ENCODE measurements around the gene RHEB.

RHEB gene

DNA sequence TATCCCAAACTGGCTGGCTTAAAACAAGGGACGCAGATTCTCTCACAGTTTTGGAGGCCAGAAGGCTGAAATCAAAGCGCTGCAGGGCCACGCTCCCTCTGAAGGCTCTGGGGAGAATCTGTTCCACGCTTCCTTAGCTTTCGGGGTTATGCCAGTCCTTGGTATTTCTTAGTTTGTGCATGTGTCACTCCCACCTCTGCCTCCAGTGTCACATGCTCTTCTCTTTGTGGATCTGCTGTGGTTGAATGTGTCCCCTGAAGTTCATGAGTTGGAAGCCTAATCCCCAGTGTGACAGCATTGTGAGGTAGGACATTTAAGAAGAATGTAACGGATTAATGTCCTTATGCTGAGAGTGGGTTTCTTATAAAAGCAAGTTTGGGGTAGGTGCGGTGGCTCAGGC lies 29.4 kb upstream of the RHEB start:
- Histone ChIP-seq H3K27me3 (ENCODE audit: low read depth, low read length) (peaks cover 35% of the 10 kb centered on the region), H3K4me3 (ENCODE audit: low read length) (no peak overlapping the region), H2AFZ (ENCODE audit: low read depth, low read length) (no peak overlapping the region), H4K20me1 (ENCODE audit: insufficient read depth, low read length) (no peaks in the 10 kb centered on the region), H3K4me2 (ENCODE audit: low read length) (no peak overlapping the region), H3K4me1 (ENCODE audit: low read length) (no peaks in the 10 kb centered on the region), H3K79me2 (ENCODE audit: low read length) (no peaks in the 10 kb centered on the region), H3K27ac (ENCODE audit: low read length) (no peak overlapping the region), H3K9ac (ENCODE audit: low read length) (no peak overlapping the region), H3K36me3 (replicated peaks; ENCODE audit: low read depth, low read length) (no peaks in the 10 kb centered on the region), H3K9me3 (ENCODE audit: insufficient read depth, low read length) (no peaks in the 10 kb centered on the region)
- TF ChIP-seq, protein P1, sequence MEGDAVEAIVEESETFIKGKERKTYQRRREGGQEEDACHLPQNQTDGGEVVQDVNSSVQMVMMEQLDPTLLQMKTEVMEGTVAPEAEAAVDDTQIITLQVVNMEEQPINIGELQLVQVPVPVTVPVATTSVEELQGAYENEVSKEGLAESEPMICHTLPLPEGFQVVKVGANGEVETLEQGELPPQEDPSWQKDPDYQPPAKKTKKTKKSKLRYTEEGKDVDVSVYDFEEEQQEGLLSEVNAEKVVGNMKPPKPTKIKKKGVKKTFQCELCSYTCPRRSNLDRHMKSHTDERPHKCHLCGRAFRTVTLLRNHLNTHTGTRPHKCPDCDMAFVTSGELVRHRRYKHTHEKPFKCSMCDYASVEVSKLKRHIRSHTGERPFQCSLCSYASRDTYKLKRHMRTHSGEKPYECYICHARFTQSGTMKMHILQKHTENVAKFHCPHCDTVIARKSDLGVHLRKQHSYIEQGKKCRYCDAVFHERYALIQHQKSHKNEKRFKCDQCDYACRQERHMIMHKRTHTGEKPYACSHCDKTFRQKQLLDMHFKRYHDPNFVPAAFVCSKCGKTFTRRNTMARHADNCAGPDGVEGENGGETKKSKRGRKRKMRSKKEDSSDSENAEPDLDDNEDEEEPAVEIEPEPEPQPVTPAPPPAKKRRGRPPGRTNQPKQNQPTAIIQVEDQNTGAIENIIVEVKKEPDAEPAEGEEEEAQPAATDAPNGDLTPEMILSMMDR (IDR thresholded peaks at IDR 0.05; ENCODE audit: low read depth, low read length), result no peak
- TF ChIP-seq EZH2phosphoT487 (IDR thresholded peaks at IDR 0.05; ENCODE audit: low read depth), result no peak

DNA sequence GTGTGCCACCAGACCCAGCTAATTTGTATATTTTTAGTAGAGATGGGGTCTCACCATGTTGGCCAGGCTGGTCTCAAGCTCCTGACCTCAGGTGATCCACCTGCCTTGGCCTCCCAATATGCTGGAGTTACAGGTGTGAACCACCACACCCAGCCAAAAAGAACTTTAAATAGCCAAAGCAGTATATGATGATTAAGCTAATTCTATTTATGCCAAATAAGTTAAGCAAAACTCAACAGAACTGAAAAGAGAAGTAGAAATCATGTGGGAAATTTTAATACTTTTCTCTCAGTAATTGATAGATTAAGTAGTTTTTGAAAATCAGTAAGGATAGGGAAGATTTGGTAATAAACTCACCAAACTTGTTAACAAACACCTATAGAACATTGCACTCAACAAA lies 24.5 kb upstream of the RHEB start:
- TF ChIP-seq, protein P1 (IDR thresholded peaks at IDR 0.05; ENCODE audit: low read depth, low read length), result no peak
- TF ChIP-seq EZH2phosphoT487 (IDR thresholded peaks at IDR 0.05; ENCODE audit: low read depth), result no peak
- no peak overlapping the region for H3K27ac ChIP-seq (ENCODE audit: low read length)
- H3K79me2 ChIP-seq (ENCODE audit: low read length), result no peaks in the 10 kb centered on the region
- peaks cover 44% of the 10 kb centered on the region for H3K27me3 ChIP-seq (ENCODE audit: low read depth, low read length)
- no peaks in the 10 kb centered on the region for H3K4me1 ChIP-seq (ENCODE audit: low read length)
- H2AFZ ChIP-seq (ENCODE audit: low read depth, low read length), result no peak overlapping the region
- H3K4me2 ChIP-seq (ENCODE audit: low read length), result no peak overlapping the region
- no peak overlapping the region for H3K9ac ChIP-seq (ENCODE audit: low read length)
- no peaks in the 10 kb centered on the region for H3K36me3 ChIP-seq (replicated peaks; ENCODE audit: low read depth, low read length)
- H4K20me1 ChIP-seq (ENCODE audit: insufficient read depth, low read length), result no peaks in the 10 kb centered on the region
- H3K9me3 ChIP-seq (ENCODE audit: insufficient read depth, low read length), result no peaks in the 10 kb centered on the region
- H3K4me3 ChIP-seq (ENCODE audit: low read length), result no peak overlapping the region

DNA sequence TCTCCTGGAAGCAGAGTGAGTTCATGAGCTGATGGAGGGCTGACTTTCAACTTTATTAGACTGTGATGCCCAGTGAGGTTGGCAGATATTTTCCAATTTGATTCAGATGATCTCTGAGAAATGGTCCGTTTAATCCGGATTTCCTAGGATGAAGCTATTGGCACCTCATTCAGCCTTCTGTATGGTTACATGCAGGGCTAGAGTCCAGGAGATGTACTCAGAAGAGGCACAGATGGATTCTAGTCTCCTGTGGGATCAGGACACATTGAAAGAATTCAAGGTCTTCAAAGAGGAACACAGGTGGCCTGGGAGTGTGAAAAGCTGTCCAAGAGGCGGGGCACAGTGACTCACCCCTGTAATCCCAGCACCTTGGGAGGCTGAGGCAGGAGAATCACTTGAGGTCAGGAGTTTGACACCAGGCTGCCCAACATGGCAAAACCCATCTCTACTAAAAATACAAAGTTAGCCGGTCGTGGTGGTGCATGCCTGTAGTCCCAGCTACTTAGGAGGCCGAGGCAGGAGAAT lies 23.0 kb upstream of the RHEB start:
- Histone ChIP-seq H3K36me3 (replicated peaks; ENCODE audit: low read depth, low read length) (no peaks in the 10 kb centered on the region), H3K4me1 (ENCODE audit: low read length) (no peaks in the 10 kb centered on the region), H3K9me3 (ENCODE audit: insufficient read depth, low read length) (no peaks in the 10 kb centered on the region), H3K27me3 (ENCODE audit: low read depth, low read length) (peaks cover 48% of the 10 kb centered on the region), H3K27ac (ENCODE audit: low read length) (no peak overlapping the region), H3K4me3 (ENCODE audit: low read length) (no peak overlapping the region), H3K79me2 (ENCODE audit: low read length) (no peaks in the 10 kb centered on the region), H2AFZ (ENCODE audit: low read depth, low read length) (no peak overlapping the region), H4K20me1 (ENCODE audit: insufficient read depth, low read length) (no peaks in the 10 kb centered on the region), H3K4me2 (ENCODE audit: low read length) (no peak overlapping the region), H3K9ac (ENCODE audit: low read length) (no peak overlapping the region)
- TF ChIP-seq EZH2phosphoT487 (IDR thresholded peaks at IDR 0.05; ENCODE audit: low read depth), result no peak
- TF ChIP-seq, protein P1 (IDR thresholded peaks at IDR 0.05; ENCODE audit: low read depth, low read length), result no peak

DNA sequence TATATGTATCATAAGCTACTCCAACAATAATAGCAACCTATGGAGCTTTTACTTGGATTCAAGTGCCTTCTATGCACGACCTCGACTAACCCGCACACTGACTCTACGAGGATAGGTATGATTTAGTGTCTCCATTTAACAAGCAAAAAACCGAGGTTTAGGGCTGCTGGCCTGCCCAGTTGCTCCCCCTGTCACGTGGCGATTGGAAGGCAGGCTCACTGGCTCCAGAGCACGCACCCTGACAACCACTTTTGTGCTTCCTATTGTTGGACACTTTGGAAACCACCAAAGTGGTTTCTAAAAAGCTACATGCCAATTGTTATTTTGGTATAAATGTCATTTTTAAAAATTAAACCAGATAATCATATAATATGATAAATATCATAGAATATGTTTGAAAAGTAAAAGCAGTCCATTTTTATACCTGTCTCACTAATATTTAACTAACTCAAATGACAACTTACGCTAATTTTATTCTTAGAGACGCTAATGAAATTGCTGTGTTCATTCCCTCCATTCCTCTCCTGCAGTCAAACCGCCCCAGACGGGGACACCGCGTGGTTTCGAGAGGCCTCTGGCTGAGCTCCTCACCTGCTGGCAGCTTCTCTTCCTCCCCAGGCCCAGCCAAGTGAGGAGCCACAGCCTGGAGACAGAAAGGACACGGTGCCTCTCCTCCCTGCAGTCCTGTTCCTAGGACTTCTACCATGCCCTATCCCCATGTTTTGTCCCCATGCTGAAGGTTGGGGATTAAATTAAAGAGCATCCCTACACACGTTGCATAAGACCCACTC lies 22.2 kb upstream of the RHEB start:
- H3K9ac ChIP-seq (ENCODE audit: low read length), result no peak overlapping the region
- H3K27me3 ChIP-seq (ENCODE audit: low read depth, low read length), result peaks cover 45% of the 10 kb centered on the region
- no peaks in the 10 kb centered on the region for H3K9me3 ChIP-seq (ENCODE audit: insufficient read depth, low read length)
- H3K79me2 ChIP-seq (ENCODE audit: low read length), result no peaks in the 10 kb centered on the region
- no peak overlapping the region for H3K4me2 ChIP-seq (ENCODE audit: low read length)
- H3K36me3 ChIP-seq (replicated peaks; ENCODE audit: low read depth, low read length), result no peaks in the 10 kb centered on the region
- H4K20me1 ChIP-seq (ENCODE audit: insufficient read depth, low read length), result no peaks in the 10 kb centered on the region
- H2AFZ ChIP-seq (ENCODE audit: low read depth, low read length), result no peak overlapping the region
- H3K4me1 ChIP-seq (ENCODE audit: low read length), result no peaks in the 10 kb centered on the region
- no peak overlapping the region for H3K4me3 ChIP-seq (ENCODE audit: low read length)
- no peak for TF ChIP-seq EZH2phosphoT487 (IDR thresholded peaks at IDR 0.05; ENCODE audit: low read depth)
- TF ChIP-seq, protein P1 (IDR thresholded peaks at IDR 0.05; ENCODE audit: low read depth, low read length), result no peak
- no peak overlapping the region for H3K27ac ChIP-seq (ENCODE audit: low read length)
